ENCODE results near the gene LYSMD2. TPM values are rescaled to one million over a fixed set of nuclear protein-coding genes. Genes with fewer than 3 reads are reported as not detected.

Gene LYSMD2
- polyA plus RNA-seq, 1 donor from 2014 or later, result 8.3 TPM

- Histone ChIP-seq H3K9ac (ENCODE audit: low read length) (no peak overlapping the region), H4K20me1 (ENCODE audit: insufficient read depth) (no peaks in the 10 kb centered on the region), H2AFZ (ENCODE audit: low read depth, low read length) (no peak overlapping the region), H3K9me2 (ENCODE audit: insufficient read depth, low read length) (no peaks in the 10 kb centered on the region), H3K27me3 (ENCODE audit: insufficient read depth, low read depth, low read length) (no peaks in the 10 kb centered on the region), H3K4me3 (ENCODE audit: low read length) (no peak overlapping the region), H3F3A (ENCODE audit: insufficient read depth, low read length, poor library complexity, severe bottlenecking) (no peaks in the 10 kb centered on the region), H3K9me3 (ENCODE audit: low read length) (no peaks in the 10 kb centered on the region), H3K36me3 (ENCODE audit: insufficient read depth, low read length) (no peaks in the 10 kb centered on the region), H3K79me2 (replicated peaks; ENCODE audit: insufficient read depth, low read length) (no peaks in the 10 kb centered on the region), H3K27ac (ENCODE audit: low read length) (no peak overlapping the region), H3K4me2 (ENCODE audit: low read length) (no peak overlapping the region)
- TF ChIP-seq CTCF (IDR thresholded peaks at IDR 0.05; ENCODE audit: poor library complexity, severe bottlenecking) (no peak), EP300 (conservative IDR thresholded peaks at IDR 0.05; ENCODE audit: poor library complexity, severe bottlenecking) (no peak), REST (IDR thresholded peaks at IDR 0.05; ENCODE audit: borderline replicate concordance) (no peak), EZH2 (IDR thresholded peaks at IDR 0.05; ENCODE audit: borderline replicate concordance, insufficient read depth, low read length, poor library complexity, severe bottlenecking) (no peak), SMC3 (conservative IDR thresholded peaks at IDR 0.05; ENCODE audit: poor library complexity) (no peak), MXI1 (conservative IDR thresholded peaks at IDR 0.05; ENCODE audit: poor library complexity, severe bottlenecking) (no peak), RAD21 (conservative IDR thresholded peaks at IDR 0.05) (no peak), POLR2AphosphoS5 (IDR thresholded peaks at IDR 0.05) (no peak), TAF1 (IDR thresholded peaks at IDR 0.05; ENCODE audit: low read depth) (no peak)
Measured at GRCh38 chr15:51726302-51727073, 11.0 kb downstream of the LYSMD2 start.

GRCh38 chr15:51724673-51725072 is 12.8 kb downstream of the LYSMD2 start:
- Histone ChIP-seq H3K9me2 (ENCODE audit: insufficient read depth, low read length) (no peaks in the 10 kb centered on the region), H3K4me2 (ENCODE audit: low read length) (no peak overlapping the region), H3K79me2 (replicated peaks; ENCODE audit: insufficient read depth, low read length) (no peaks in the 10 kb centered on the region), H2AFZ (ENCODE audit: low read depth, low read length) (no peak overlapping the region), H4K20me1 (ENCODE audit: insufficient read depth) (no peaks in the 10 kb centered on the region), H3K9me3 (ENCODE audit: low read length) (no peaks in the 10 kb centered on the region), H3K27ac (ENCODE audit: low read length) (no peak overlapping the region), H3K4me3 (ENCODE audit: low read length) (no peak overlapping the region), H3K9ac (ENCODE audit: low read length) (no peak overlapping the region), H3K27me3 (ENCODE audit: insufficient read depth, low read depth, low read length) (no peaks in the 10 kb centered on the region), H3F3A (ENCODE audit: insufficient read depth, low read length, poor library complexity, severe bottlenecking) (no peaks in the 10 kb centered on the region), H3K36me3 (ENCODE audit: insufficient read depth, low read length) (no peaks in the 10 kb centered on the region)
- no peak for TF ChIP-seq EZH2 (IDR thresholded peaks at IDR 0.05; ENCODE audit: borderline replicate concordance, insufficient read depth, low read length, poor library complexity, severe bottlenecking)
- no peak for TF ChIP-seq MXI1 (conservative IDR thresholded peaks at IDR 0.05; ENCODE audit: poor library complexity, severe bottlenecking)
- TF ChIP-seq TAF1 (IDR thresholded peaks at IDR 0.05; ENCODE audit: low read depth), result no peak
- TF ChIP-seq RAD21 (conservative IDR thresholded peaks at IDR 0.05), result no peak
- TF ChIP-seq EP300 (conservative IDR thresholded peaks at IDR 0.05; ENCODE audit: poor library complexity, severe bottlenecking), result no peak
- no peak for TF ChIP-seq CTCF (IDR thresholded peaks at IDR 0.05; ENCODE audit: poor library complexity, severe bottlenecking)
- no peak for TF ChIP-seq POLR2AphosphoS5 (IDR thresholded peaks at IDR 0.05)
- no peak for TF ChIP-seq SMC3 (conservative IDR thresholded peaks at IDR 0.05; ENCODE audit: poor library complexity)
